Activated T-cell treated with anti-CD3 and anti-CD28 coated beads, Interleukin-2, amount 50 U/mL, for 4 hours (primary cell): Measurements from ENCODE around the gene SESN2. TPM values are rescaled to one million over a fixed set of nuclear protein-coding genes. Genes with fewer than 3 reads are reported as not detected.
"Not testable (repeated sequence)": the region's sequence is repeated elsewhere in the genome, so short reads cannot be mapped to it uniquely, and the experiment has no call there.

Experiments used
- ATAC-seq, 2 donors: fragments of 200-7000 bp; cut with Tn5 transposase; one replicate each; pipeline ENCODE4 v1.10.0; 2021
- DNase-seq: peaks from one replicate; pipeline ENCODE4 v3.0.0-alpha.2; 2020
- H3K27me3 Mint-ChIP-seq: one replicate; pipeline ENCODE4 v1.8.0; 2021; ENCODE audit warnings: low read depth, mixed read lengths
- H3K36me3 Mint-ChIP-seq: one replicate; pipeline ENCODE4 v1.8.0; 2022; ENCODE audit warnings: mixed read lengths; ENCODE audit not compliant: insufficient read depth
- H3K4me1 Mint-ChIP-seq: one replicate; pipeline ENCODE4 v1.8.0; 2021; ENCODE audit warnings: low read depth, mixed read lengths
- H3K4me3 Mint-ChIP-seq: one replicate; pipeline ENCODE4 v1.8.0; 2021; ENCODE audit warnings: mild to moderate bottlenecking, moderate library complexity, mixed read lengths
- H3K9me3 Mint-ChIP-seq: one replicate; pipeline ENCODE4 v1.8.0; 2021; ENCODE audit warnings: mixed read lengths
- total RNA-seq, 3 donors: library from RNA; stranded (reverse); gene quantifications; one replicate each; pipeline ENCODE4 v1.2.1, GENCODE V29; 2021

Gene SESN2
- total RNA-seq, 3 donors from 2014 or later: 21.4 to 38.3 (median 27.3) TPM

DNA sequence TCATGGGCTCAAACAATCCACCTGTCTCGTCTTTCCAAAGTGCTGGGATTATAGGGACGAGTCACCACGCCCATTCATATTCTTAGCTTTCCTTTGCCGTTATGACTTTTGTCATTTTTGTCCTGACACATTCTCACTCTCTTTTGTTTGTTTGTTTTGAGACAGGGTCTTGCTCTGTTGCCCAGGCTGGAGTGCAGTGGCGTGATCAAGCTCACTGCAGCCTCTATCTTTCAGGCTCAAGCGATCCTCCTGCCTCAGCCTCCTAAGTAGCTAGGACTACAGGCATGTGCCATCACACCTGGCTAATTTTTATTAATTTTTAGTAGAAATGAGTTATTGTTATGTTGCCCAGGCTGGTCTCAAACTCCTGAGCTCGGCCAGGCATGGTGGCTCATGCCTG lies 57.7 kb downstream of the SESN2 start:
- H3K4me3 Mint-ChIP-seq: no peak overlapping the region
- peaks cover 5% of the 10 kb centered on the region for H3K27me3 Mint-ChIP-seq
- ATAC-seq (no peak), DNase-seq (no peak)
- H3K9me3 Mint-ChIP-seq: no peaks in the 10 kb centered on the region
- H3K36me3 Mint-ChIP-seq: no peaks in the 10 kb centered on the region
- no peaks in the 10 kb centered on the region for H3K4me1 Mint-ChIP-seq

- Mint-ChIP-seq H3K36me3 (no peaks in the 10 kb centered on the region), H3K4me1 (peaks cover 3% of the 10 kb centered on the region), H3K4me3 (no peak overlapping the region), H3K9me3 (no peaks in the 10 kb centered on the region), H3K27me3 (peaks cover 5% of the 10 kb centered on the region)
- ATAC-seq: no peak
- DNase-seq: no peak
These were observed 62.9 kb downstream of the SESN2 start for GRCh38 chr1:28322194-28322593.

GRCh38 chr1:28323720-28324119 lies 64.4 kb downstream of the SESN2 start:
- Mint-ChIP-seq H3K9me3 (no peaks in the 10 kb centered on the region), H3K27me3 (peaks cover 5% of the 10 kb centered on the region), H3K4me1 (peaks cover 9% of the 10 kb centered on the region), H3K36me3 (no peaks in the 10 kb centered on the region), H3K4me3 (no peak overlapping the region)
- ATAC-seq (no peak), DNase-seq (no peak)

- DNase-seq: no peak
- Mint-ChIP-seq H3K27me3 (peaks cover 3% of the 10 kb centered on the region), H3K9me3 (no peaks in the 10 kb centered on the region), H3K4me3 (no peak overlapping the region), H3K4me1 (peaks cover 24% of the 10 kb centered on the region), H3K36me3 (peaks cover 4% of the 10 kb centered on the region)
- ATAC-seq: no peak
These were observed 67.2 kb downstream of the SESN2 start for GRCh38 chr1:28326515-28326914.

- no peak for ATAC-seq
These were observed 67.7 kb downstream of the SESN2 start for GRCh38 chr1:28326984-28327383.

GRCh38 chr1:28327431-28327830 lies 68.1 kb downstream of the SESN2 start:
- not testable (repeated sequence) for H3K9me3 Mint-ChIP-seq, H3K36me3 Mint-ChIP-seq, ATAC-seq, H3K27me3 Mint-ChIP-seq, DNase-seq
- Mint-ChIP-seq H3K4me3 (peak overlapping the region; percentile 92), H3K4me1 (peaks cover 29% of the 10 kb centered on the region)

More at GRCh38 chr1:28326984-28327383, 67.7 kb downstream of the SESN2 start:
- Mint-ChIP-seq H3K27me3 (no peaks in the 10 kb centered on the region), H3K4me3 (peak overlapping the region; percentile 5), H3K4me1 (peaks cover 26% of the 10 kb centered on the region), H3K36me3 (peaks cover 5% of the 10 kb centered on the region), H3K9me3 (no peaks in the 10 kb centered on the region)
- DNase-seq: no peak

- peaks cover 36% of the 10 kb centered on the region for H3K4me1 Mint-ChIP-seq
- no peaks in the 10 kb centered on the region for H3K27me3 Mint-ChIP-seq
- no peaks in the 10 kb centered on the region for H3K9me3 Mint-ChIP-seq
- ATAC-seq (no peak), DNase-seq (no peak)
- peaks cover 16% of the 10 kb centered on the region for H3K36me3 Mint-ChIP-seq
- H3K4me3 Mint-ChIP-seq: peak overlapping the region; percentile 92
These were observed 68.9 kb downstream of the SESN2 start for GRCh38 chr1:28328228-28328648.

DNA sequence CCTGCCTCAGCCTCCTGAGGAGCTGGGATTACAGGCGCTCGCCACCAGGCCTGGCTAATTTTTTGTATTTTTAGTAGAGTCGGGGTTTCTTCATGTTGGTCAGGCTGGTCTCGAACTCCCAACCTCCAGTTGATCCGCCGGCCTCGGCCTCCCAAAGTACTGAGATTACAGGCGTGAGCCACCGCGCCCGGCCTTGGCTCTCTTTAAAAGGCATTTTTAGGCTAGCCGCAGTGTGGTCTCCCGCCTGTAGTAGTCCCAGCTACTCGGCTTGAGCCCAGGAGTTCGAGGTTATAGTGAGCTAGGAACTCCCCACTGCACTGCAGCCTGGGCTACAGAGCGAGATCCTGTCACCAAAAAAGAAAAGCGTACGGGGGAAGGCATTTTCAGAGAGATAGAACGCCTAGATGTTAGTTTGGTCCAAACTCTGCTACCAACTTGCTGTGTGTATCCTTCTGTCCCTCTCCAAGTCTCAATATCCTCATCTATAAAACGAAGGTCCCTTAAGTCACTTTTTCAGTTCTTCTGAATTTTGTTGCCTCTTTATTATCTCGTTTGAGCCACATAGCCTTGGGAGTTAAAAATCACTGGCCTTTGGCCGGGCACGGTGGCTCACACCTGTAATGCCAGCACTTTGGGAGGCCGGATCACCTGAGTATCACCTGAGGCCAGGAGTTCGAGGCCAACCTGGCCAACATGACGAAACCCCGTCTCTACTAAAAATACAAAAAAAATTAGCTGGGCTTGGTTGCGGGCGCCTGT lies 70.3 kb downstream of the SESN2 start:
- peaks cover 37% of the 10 kb centered on the region for H3K4me1 Mint-ChIP-seq
- peaks cover 20% of the 10 kb centered on the region for H3K36me3 Mint-ChIP-seq
- no peaks in the 10 kb centered on the region for H3K27me3 Mint-ChIP-seq
- no peaks in the 10 kb centered on the region for H3K9me3 Mint-ChIP-seq
- DNase-seq (peak; percentile 30), ATAC-seq (peak; percentile 12 to 29)
- H3K4me3 Mint-ChIP-seq: peak overlapping the region; percentile 92

Other genes starting within 250 kb of the SESN2 start
- 10 to 100 TPM; 26.6 to 29.6 (median 28.1) TPM for gene EYA3, start 170.9 kb upstream of the SESN2 start, total RNA-seq
- gene PTAFR, start 82.8 kb upstream of the SESN2 start, total RNA-seq: 1 to 10 TPM in 2 of 3 donors, under 1 TPM in 1; 0.96 to 3.4 (median 1.3) TPM
- gene DNAJC8, start 26.5 kb upstream of the SESN2 start, total RNA-seq: 100 to 1,000 TPM in 1 of 3 donors, 10 to 100 TPM in 2; 91.5 to 103 (median 99.4) TPM
- gene ATP5IF1, start 23.4 kb upstream of the SESN2 start, total RNA-seq: 100 to 1,000 TPM; 110 to 121 (median 114) TPM
- gene MED18, start 69.5 kb downstream of the SESN2 start, total RNA-seq: 10 to 100 TPM; 11.6 to 14.7 (median 11.7) TPM
- gene PHACTR4, start 110.2 kb downstream of the SESN2 start, total RNA-seq: 10 to 100 TPM; 19.7 to 23.2 (median 22.4) TPM
- gene RCC1, start 246.5 kb downstream of the SESN2 start, total RNA-seq: 100 to 1,000 TPM; 106 to 149 (median 139) TPM